ENCODE measurements around the gene NAPB.

Gene NAPB

DNA sequence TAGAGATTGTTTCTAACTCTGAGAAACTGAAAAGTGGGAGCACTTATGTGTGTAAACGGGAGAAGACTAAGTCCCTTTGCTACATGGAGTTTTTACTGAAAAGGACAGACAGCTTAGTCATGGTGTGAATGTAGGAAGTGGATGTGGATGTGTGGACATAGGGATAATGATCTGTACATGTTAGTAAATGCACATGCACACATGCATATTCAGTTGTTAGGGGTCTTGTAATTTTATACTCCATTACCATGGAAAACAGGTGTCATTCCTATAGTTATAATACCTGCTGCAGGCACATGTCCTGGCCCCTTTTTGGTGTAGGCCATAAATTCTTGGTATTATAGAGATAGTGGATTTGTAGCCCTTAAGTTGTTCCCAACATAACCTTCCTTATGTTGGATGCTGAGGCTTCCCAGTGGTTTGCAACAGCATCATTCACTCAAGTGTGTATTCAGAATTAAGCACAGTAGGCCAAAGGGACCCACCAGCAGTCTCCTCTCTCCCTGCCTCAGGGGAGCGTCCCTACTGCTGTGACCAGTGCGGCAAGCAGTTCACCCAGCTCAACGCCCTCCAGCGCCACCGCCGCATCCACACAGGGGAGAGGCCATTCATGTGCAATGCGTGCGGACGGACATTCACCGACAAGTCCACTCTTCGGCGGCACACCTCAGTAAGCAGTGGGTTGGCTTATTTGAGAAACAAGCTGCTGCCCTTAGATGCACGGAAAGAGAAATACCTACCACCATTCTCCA is 52.0 kb downstream of the NAPB start:
- DNase-seq (ENCODE audit: low read depth in 1 of 2, low spot score in 1 of 2), result no peak

GRCh38 chr20:23368316-23369071 is 52.8 kb downstream of the NAPB start:
- no peak for DNase-seq (ENCODE audit: low read depth in 1 of 2, low spot score in 1 of 2)

GRCh38 chr20:23367770-23368169 is 53.5 kb downstream of the NAPB start:
- DNase-seq (ENCODE audit: low read depth in 1 of 2, low spot score in 1 of 2), result no peak

DNA sequence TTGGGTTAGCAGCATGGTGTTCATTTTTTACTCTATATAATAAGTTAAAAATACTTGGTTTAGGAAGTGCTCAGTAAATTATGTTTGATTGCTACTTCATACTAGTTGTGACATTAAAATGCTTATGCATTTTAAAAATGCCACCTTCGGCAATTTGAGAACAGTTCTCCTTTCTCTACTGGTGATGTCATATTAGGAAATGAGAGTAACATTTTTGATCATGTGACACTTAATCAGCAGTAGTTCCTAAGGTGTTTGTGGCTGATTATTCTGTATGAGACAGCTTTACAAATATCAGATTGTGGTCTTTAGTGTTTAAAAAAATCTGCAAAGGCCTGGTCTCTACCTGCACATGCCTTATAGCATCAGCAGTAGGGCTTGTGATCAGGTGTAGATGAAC is 54.9 kb downstream of the NAPB start:
- no peak for DNase-seq (ENCODE audit: low read depth in 1 of 2, low spot score in 1 of 2)

DNA sequence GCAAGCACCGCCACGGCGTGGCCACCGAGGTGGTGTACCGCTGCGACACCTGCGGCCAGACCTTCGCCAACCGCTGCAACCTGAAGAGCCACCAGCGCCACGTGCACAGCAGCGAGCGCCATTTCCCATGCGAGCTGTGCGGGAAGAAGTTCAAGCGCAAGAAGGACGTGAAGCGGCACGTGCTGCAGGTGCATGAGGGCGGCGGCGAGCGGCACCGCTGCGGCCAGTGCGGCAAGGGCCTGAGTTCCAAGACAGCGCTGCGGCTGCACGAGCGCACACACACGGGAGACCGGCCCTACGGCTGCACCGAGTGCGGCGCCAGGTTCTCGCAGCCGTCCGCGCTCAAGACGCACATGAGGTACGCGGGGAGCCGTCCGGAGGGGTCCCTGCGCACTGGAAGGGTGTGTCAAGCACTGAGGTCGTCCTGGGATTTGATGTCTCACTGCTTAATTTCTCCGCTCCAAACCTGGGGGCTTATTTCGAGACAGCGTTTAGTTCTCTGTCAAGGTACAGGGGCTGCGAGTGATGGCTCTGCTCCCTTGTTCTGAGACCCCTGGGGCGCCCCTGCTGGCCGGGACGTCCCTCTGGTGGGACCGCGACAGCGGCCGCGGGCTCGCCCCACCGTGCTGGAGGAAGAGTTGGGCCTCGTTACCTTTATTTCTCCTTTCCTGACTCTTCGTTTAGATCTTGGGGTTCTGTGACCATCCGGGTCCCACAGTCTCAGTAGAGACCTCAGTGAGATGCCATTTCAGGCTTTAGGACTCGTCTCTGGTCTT is 55.7 kb downstream of the NAPB start:
- DNase-seq (ENCODE audit: low read depth in 1 of 2, low spot score in 1 of 2), result no peak

DNA sequence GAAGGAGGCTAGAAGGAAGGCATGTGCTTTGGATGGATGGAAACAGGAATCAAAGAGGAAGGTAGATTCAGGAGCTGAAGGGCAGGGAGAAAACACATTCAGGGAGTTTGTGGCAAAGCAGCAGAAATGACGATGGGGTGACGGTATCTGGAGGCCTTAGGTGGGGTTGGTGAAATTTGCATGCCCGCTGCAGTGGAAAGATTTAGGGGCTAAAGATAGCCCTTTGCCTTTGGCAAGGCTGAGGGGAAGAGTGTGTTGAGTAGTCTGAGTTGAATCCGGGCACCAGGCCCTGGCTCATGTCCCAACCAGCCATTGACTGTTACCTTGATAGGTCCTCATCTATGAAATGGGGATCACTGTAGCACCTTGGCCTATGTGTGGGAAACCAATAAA is 58.0 kb downstream of the NAPB start:
- DNase-seq (ENCODE audit: low read depth in 1 of 2, low spot score in 1 of 2), result no peak

GRCh38 chr20:23362392-23363256 is 58.7 kb downstream of the NAPB start:
- no peak for DNase-seq (ENCODE audit: low read depth in 1 of 2, low spot score in 1 of 2)

- peak; percentile 96 to 99 for DNase-seq (ENCODE audit: low read depth in 1 of 2, low spot score in 1 of 2)
These were observed 59.6 kb downstream of the NAPB start, which contains the start of gene GZF1 for GRCh38 chr20:23361476-23362391. GZF1 (plus strand) TSS chr20:23362182; CDS start chr20:23364384, 2,202 bp downstream.

DNA sequence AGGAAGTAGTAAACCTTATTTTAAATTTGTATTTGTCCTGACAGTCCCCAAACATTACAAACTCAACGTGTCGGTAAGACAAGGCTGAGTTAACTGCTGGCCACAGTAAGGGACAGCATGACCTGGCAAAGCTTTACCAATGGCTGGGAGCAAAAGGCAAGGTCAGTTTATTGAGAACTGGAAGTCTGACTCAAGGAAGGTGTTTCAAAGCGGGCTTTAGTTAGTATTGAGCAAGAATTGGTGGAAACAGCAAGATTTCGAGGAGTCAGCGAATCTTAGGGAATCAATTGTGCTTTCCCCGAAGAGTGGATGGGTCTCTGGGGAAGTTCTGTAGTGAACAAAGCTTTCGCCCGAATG is 60.2 kb downstream of the NAPB start:
- no peak for DNase-seq (ENCODE audit: low read depth in 1 of 2, low spot score in 1 of 2)

- no peak for DNase-seq (ENCODE audit: low read depth in 1 of 2, low spot score in 1 of 2)
These were observed 60.8 kb downstream of the NAPB start for GRCh38 chr20:23360531-23360930.

DNA sequence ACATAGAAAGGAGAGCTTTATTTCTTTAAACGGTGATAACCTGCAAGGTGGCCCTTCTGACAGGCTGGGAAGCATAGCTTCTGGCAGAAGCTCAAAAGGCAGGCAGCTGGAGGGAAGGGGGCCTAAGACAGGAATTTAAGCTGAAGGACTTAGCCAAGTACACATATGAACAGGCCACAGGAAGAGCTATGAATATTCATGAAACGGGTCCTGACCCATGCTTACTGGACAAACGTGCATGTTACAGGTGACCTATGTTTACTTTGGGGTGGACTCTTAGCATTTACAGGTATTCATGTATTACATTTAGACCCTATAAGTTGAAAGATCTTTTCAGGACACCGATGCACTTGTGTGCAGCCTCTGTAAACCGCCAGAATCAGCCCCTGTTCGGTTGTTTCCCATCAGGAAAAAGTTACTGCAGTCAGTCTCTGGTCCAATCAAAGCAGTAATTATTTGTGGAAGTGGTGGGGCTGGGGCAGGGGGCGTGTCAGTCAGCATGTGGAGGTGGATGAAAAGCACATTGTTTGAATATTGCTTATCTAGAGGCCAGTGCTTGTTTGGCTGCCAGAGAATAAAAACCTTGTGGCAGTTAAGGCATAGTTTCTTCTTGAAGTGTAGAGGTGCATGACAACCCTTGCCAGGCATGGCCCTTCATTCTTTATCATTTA is 62.2 kb downstream of the NAPB start:
- no peak for DNase-seq (ENCODE audit: low read depth in 1 of 2, low spot score in 1 of 2)

GRCh38 chr20:23358563-23358906 is 62.8 kb downstream of the NAPB start:
- no peak for DNase-seq (ENCODE audit: low read depth in 1 of 2, low spot score in 1 of 2)

DNA sequence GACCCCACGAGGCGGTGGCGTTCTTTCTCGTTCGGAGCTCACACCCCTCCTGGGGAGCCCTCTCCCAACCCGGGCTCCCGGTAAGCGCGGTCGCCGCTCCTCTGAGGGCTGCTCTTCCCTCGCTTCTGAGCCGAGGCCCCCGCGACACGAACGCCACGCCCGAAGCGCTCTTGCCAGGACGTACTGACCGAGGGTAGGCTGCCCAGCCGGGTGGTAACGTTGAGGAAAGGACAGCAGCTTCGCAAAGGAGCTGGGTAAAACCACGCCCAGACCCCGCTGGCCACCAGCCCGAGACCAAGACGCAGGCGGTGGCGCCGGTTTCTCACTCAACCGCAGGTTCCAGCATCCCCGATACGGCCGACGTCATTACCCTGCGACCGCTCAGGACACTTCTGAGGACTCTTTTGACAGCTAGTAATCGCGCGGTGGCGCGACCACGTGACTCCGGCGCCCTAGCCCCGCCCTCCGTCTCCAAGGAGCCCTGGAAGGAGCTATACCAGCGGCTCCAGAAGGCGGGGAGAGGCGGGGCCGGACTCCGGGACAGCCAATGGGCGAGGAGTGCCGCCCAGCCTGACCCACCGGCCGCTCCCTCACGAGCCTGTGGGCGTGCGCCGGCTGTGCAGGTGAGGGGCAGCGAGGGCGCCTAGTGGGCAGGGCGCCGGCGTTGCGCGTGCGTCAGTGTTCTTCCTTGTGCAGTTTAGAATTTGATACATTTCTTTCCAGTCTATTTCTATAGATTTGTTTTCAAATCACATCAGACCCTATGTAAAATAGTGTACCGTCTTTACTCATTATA is 63.3 kb downstream of the NAPB start:
- peak; percentile 99 to 100 for DNase-seq (ENCODE audit: low read depth in 1 of 2, low spot score in 1 of 2)

GRCh38 chr20:23356203-23356602 is 65.1 kb downstream of the NAPB start:
- no peak for DNase-seq (ENCODE audit: low read depth in 1 of 2, low spot score in 1 of 2)

DNA sequence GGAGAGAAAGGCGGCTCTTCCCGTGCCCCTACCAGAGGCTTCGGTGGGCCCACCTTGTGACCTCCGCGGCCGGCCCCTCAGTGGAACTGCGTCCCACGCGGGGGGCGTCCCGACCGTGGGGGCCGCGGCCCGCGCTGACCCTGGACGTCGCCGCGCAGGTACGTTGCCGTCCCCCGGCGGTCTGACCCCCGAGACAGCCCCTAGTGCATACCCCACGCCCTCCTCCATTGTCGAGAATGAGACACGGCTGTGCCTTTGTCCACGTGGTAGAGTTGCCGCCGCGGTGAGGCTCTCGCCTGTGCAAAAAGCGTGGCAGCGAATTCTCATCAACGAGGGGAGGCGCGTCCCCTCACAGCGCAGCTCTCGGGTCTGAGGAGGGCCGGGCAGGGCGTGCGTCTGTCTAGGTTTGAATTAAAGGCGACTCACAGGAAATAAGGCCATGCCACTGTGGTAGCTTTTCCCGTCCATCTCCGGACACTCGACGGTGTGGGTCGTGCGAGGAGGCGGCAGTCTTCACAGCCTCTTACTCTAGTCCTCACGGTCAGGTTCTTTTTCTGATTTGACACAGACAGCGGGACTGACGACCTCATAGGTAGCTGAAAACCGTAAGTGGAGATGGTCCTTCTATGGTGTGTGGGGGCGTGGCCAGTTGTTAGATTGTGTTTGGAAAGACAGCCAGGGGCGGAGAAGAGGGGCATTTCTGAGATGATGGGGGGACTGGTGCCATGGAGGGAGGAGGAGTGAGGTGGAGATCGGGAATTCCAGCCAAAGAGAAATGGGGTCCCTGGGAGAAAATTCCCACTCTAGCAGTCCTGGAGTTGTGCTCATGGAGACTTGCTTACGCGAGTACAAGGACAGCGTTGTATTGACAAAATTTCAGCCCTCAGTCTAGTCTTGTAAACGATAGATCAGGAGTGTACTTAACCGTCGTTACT is 70.1 kb downstream of the NAPB start:
- peak; percentile 15 to 38 for DNase-seq (ENCODE audit: low read depth in 1 of 2, low spot score in 1 of 2)

- DNase-seq (ENCODE audit: low read depth in 1 of 2, low spot score in 1 of 2), result peak; percentile 87 to 93
These were observed 70.9 kb downstream of the NAPB start, which contains the start of gene NXT1 for GRCh38 chr20:23350196-23350903. NXT1 (plus strand) TSS chr20:23350791; CDS start chr20:23354042, 3,251 bp downstream.

All from activated T-helper 1 cell treated with anti-CD3 and anti-CD28 coated beads, Interleukin-2, amount 50 U/mL, for 16 hours (primary cell).